Activated naive CD4-positive, alpha-beta T cell (primary cell): ENCODE measurements around the gene RPRD1A.
"Not testable (repeated sequence)": the region's sequence is repeated elsewhere in the genome, so short reads cannot be mapped to it uniquely, and the experiment has no call there.

ENCODE experiments used
- DNase-seq, 4 experiments: peaks; one replicate each; lab custom pipeline; 2025; lab: John Stamatoyannopoulos, UW

The RPRD1A gene

GRCh38 chr18:36077764-36078163 lies 10.4 kb upstream of the RPRD1A start:
- DNase-seq: not testable (repeated sequence)

- no peak for DNase-seq
Observed at GRCh38 chr18:36075862-36076587, 8.7 kb upstream of the RPRD1A start.

- DNase-seq: no peak
Observed at GRCh38 chr18:36074435-36074834, 7.1 kb upstream of the RPRD1A start.

- DNase-seq: no peak
Observed at GRCh38 chr18:36073676-36074075, 6.3 kb upstream of the RPRD1A start.

GRCh38 chr18:36072406-36072805 lies 5.0 kb upstream of the RPRD1A start:
- DNase-seq: not testable (repeated sequence)

- DNase-seq: no peak
Observed at GRCh38 chr18:36066686-36067054, 689 bp downstream of the RPRD1A start.

GRCh38 chr18:36066001-36066400 lies 1.4 kb downstream of the RPRD1A start:
- DNase-seq: no peak

- DNase-seq: not testable (repeated sequence)
Observed at GRCh38 chr18:36064809-36065079, 2.6 kb downstream of the RPRD1A start.

GRCh38 chr18:36064027-36064808 lies 3.1 kb downstream of the RPRD1A start:
- DNase-seq: no peak

GRCh38 chr18:36058674-36059073 lies 8.7 kb downstream of the RPRD1A start:
- no peak for DNase-seq

- DNase-seq: no peak
Observed at GRCh38 chr18:36051760-36052159, 15.6 kb downstream of the RPRD1A start.

GRCh38 chr18:36050479-36050878 lies 16.9 kb downstream of the RPRD1A start:
- no peak for DNase-seq

GRCh38 chr18:36047521-36047920 lies 19.8 kb downstream of the RPRD1A start:
- no peak for DNase-seq

GRCh38 chr18:36046898-36047297 lies 20.5 kb downstream of the RPRD1A start:
- no peak for DNase-seq

GRCh38 chr18:36045241-36045991 lies 21.9 kb downstream of the RPRD1A start:
- no peak for DNase-seq

GRCh38 chr18:36043153-36043552 lies 24.2 kb downstream of the RPRD1A start:
- no peak for DNase-seq

- DNase-seq: no peak
Observed at GRCh38 chr18:36041146-36041545, 26.2 kb downstream of the RPRD1A start.

- DNase-seq: no peak
Observed at GRCh38 chr18:36038102-36038663, 29.2 kb downstream of the RPRD1A start.

- DNase-seq: no peak
Observed at GRCh38 chr18:36035253-36035652, 32.1 kb downstream of the RPRD1A start.

- no peak for DNase-seq
Observed at GRCh38 chr18:36034299-36034895, 33.0 kb downstream of the RPRD1A start.

GRCh38 chr18:36031903-36032302 lies 35.5 kb downstream of the RPRD1A start:
- no peak for DNase-seq

- no peak for DNase-seq
Observed at GRCh38 chr18:36031407-36031806, 36.0 kb downstream of the RPRD1A start.
